ENCODE data around the gene PITRM1. TPM values are rescaled to one million over a fixed set of nuclear protein-coding genes. Genes with fewer than 3 reads are reported as not detected.

The PITRM1 gene
- total RNA-seq, 6 donors from 2014 or later, result 63.4 to 216 (median 77.5) TPM

- 79 to 86% methylated on average over 16 to 31 of the region's 32 CpGs for WGBS, 2 donors
- no peak for ATAC-seq (ENCODE audit: low FRiP score in 2 of 2)
- Histone ChIP-seq H3K4me3 (no peak overlapping the region), H3K9me3 (peaks cover 0 to 5% (median 0%) of the 10 kb centered on the region in 4 donors), H3K27me3 (no peaks in the 10 kb centered on the region), H3K27ac (no peak overlapping the region), H3K4me1 (peaks cover 0 to 15% (median 0%) of the 10 kb centered on the region in 4 donors), H3K36me3 (peaks cover 0 to 11% (median 0%) of the 10 kb centered on the region in 4 donors)
- TF ChIP-seq POLR2AphosphoS5 (IDR thresholded peaks at IDR 0.05) (no peak), POLR2A (IDR thresholded peaks at IDR 0.05) (no peak), EP300 (IDR thresholded peaks at IDR 0.05) (no peak), CTCF (IDR thresholded peaks at IDR 0.05) (no peak)
- DNase-seq, result peak; percentile 44 to 86
Measured at GRCh38 chr10:3123571-3124411, 48.8 kb downstream of the PITRM1 start.

- Histone ChIP-seq H3K36me3 (peaks cover 0 to 11% (median under 1%) of the 10 kb centered on the region in 4 donors), H3K4me3 (no peak overlapping the region), H3K9me3 (no peaks in the 10 kb centered on the region), H3K27ac (no peak overlapping the region), H3K27me3 (no peaks in the 10 kb centered on the region), H3K4me1 (peaks cover 0 to 15% (median 0%) of the 10 kb centered on the region in 4 donors)
- ATAC-seq (ENCODE audit: low FRiP score in 2 of 2), result no peak
- 89 to 92% methylated on average over 15 to 27 of the region's 27 CpGs for WGBS, 2 donors
- no peak for TF ChIP-seq CTCF (IDR thresholded peaks at IDR 0.05)
- no peak for TF ChIP-seq EP300 (IDR thresholded peaks at IDR 0.05)
- no peak for TF ChIP-seq POLR2AphosphoS5 (IDR thresholded peaks at IDR 0.05)
- no peak for TF ChIP-seq POLR2A (IDR thresholded peaks at IDR 0.05)
- DNase-seq, result no peak
Measured at GRCh38 chr10:3122486-3123205, 49.9 kb downstream of the PITRM1 start.

GRCh38 chr10:3122034-3122433 lies 50.5 kb downstream of the PITRM1 start:
- no peak overlapping the region for H3K27ac ChIP-seq
- DNase-seq, result no peak
- no peak for ATAC-seq (ENCODE audit: low FRiP score in 2 of 2)
- peaks cover 0 to 11% (median 0%) of the 10 kb centered on the region in 4 donors for H3K4me1 ChIP-seq
- no peak overlapping the region for H3K4me3 ChIP-seq
- no peaks in the 10 kb centered on the region for H3K9me3 ChIP-seq
- H3K36me3 ChIP-seq, result peaks cover 0 to 17% (median 2%) of the 10 kb centered on the region in 4 donors
- 92 to 94% methylated on average over 14 of the region's 14 CpGs for WGBS, 2 donors
- H3K27me3 ChIP-seq, result no peaks in the 10 kb centered on the region
- TF ChIP-seq POLR2A (IDR thresholded peaks at IDR 0.05) (no peak), POLR2AphosphoS5 (IDR thresholded peaks at IDR 0.05) (no peak), CTCF (IDR thresholded peaks at IDR 0.05) (no peak), EP300 (IDR thresholded peaks at IDR 0.05) (no peak)

GRCh38 chr10:3119796-3120459 lies 52.7 kb downstream of the PITRM1 start:
- Histone ChIP-seq H3K4me3 (no peak overlapping the region), H3K27ac (no peak overlapping the region), H3K4me1 (no peaks in the 10 kb centered on the region), H3K9me3 (no peaks in the 10 kb centered on the region), H3K27me3 (no peaks in the 10 kb centered on the region), H3K36me3 (peaks cover 0 to 23% (median 2%) of the 10 kb centered on the region in 4 donors)
- no peak for TF ChIP-seq EP300 (IDR thresholded peaks at IDR 0.05)
- TF ChIP-seq POLR2A (IDR thresholded peaks at IDR 0.05), result no peak
- no peak for TF ChIP-seq POLR2AphosphoS5 (IDR thresholded peaks at IDR 0.05)
- no peak for TF ChIP-seq CTCF (IDR thresholded peaks at IDR 0.05)
- ATAC-seq (ENCODE audit: low FRiP score in 2 of 2) (peak in 1 of 2 donors; percentile 33), DNase-seq (no peak)
- WGBS, 2 donors, result 87 to 93% methylated on average over 31 of the region's 31 CpGs

Data from upper lobe of left lung (tissue), 6 donors.